IPS DF 6.9 (cell line): ENCODE data around the gene KLHDC9.

ENCODE experiments used
- DNase-seq: peaks from one replicate; pipeline ENCODE4 v3.0.0-alpha.2; 2013; ENCODE audit warnings: low read depth, low spot score
- H3K27ac ChIP-seq: one replicate; pipeline ENCODE4 v1.5.1; 2013; ENCODE audit warnings: low read length, control low read depth
- H3K27me3 ChIP-seq: 2 replicates; pipeline ENCODE4 v1.6.1; 2013; ENCODE audit warnings: mild to moderate bottlenecking, low read length; ENCODE audit not compliant: control insufficient read depth, insufficient read depth
- H3K36me3 ChIP-seq: 2 replicates; pipeline ENCODE4 v1.6.1; 2013; ENCODE audit warnings: low read length; ENCODE audit not compliant: control insufficient read depth, insufficient read depth
- H3K4me1 ChIP-seq: 2 replicates; pipeline ENCODE4 v1.6.1; 2013; ENCODE audit warnings: low read length; ENCODE audit not compliant: control insufficient read depth, insufficient read depth
- H3K4me3 ChIP-seq: 2 replicates; pipeline ENCODE4 v1.5.1; 2013; ENCODE audit warnings: mild to moderate bottlenecking, low read length
- H3K9me3 ChIP-seq: 2 replicates; pipeline ENCODE4 v1.6.1; 2013; ENCODE audit warnings: low read length, inconsistent platforms; ENCODE audit not compliant: control insufficient read depth, insufficient read depth
- WGBS: extraction: QIAGEN DNeasy Blood & Tissue Kit; methylation state at CpG from one replicate; pipeline ENCODE4 v1.1.7; 2013; ENCODE audit warnings: mixed read lengths, missing lambda C conversion rate; ENCODE audit not compliant: insufficient read length, insufficient coverage; 5-methylcytosine and 5-hydroxymethylcytosine counted together

Gene KLHDC9

DNA sequence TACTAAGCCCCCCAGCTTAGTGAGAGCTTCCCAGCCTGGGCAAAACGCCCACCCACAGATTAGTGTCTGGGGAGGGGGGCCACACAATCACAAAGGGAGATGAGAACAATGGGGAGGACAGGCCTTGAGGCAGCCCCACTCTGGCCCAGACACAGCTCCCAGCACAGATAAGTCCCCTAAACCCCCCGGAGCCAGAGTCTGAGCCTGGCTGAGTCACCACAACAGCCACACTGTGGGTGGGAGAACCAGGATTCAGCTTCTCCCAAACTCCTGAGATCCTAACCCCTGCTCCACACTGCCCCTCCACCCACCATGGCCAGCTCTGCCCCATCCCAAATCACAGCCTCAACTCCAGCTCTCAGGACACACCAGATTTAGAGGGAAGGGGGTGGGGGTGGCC lies 13.0 kb upstream of the KLHDC9 start:
- DNase-seq, result no peak
- no peak overlapping the region for H3K27ac ChIP-seq

DNA sequence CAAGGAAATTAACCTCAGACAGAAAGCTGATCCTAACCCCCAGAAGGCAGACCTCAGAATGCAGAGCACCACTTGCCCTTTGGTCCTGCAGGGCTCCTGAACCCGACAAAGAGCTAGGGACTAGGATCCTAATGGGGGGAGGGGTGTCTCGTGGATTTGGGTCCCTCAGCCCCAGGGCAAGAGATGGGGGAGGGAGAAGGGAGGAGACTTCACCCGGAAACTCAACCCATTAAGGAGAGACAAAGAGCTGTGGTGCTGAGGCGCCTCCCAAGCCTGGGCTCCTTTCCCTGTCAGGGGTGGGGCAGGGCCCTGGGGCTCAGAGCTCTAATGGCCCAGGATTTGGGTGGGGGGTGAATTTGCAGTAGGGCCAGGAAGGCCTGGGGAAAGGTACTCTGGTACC lies 11.7 kb upstream of the KLHDC9 start:
- Histone ChIP-seq H3K4me3 (no peak overlapping the region), H3K9me3 (no peaks in the 10 kb centered on the region), H3K4me1 (0 out of 2 replicates have a peak, but pooled peaks cover 2% of the 10 kb centered on the region), H3K27ac (no peak overlapping the region), H3K36me3 (no peaks in the 10 kb centered on the region), H3K27me3 (no peaks in the 10 kb centered on the region)
- WGBS, result no CpG with 5 or more reads among the region's 4 CpGs
- DNase-seq, result no peak

More for the DNA sequence above, 13.0 kb upstream of the KLHDC9 start:
- no peaks in the 10 kb centered on the region for H3K27me3 ChIP-seq
- H3K9me3 ChIP-seq, result no peaks in the 10 kb centered on the region
- H3K4me1 ChIP-seq, result 0 out of 2 replicates have a peak, but pooled peaks cover 2% of the 10 kb centered on the region
- no peaks in the 10 kb centered on the region for H3K36me3 ChIP-seq
- no CpG with 5 or more reads among the region's 2 CpGs for WGBS
- no peak overlapping the region for H3K4me3 ChIP-seq

DNA sequence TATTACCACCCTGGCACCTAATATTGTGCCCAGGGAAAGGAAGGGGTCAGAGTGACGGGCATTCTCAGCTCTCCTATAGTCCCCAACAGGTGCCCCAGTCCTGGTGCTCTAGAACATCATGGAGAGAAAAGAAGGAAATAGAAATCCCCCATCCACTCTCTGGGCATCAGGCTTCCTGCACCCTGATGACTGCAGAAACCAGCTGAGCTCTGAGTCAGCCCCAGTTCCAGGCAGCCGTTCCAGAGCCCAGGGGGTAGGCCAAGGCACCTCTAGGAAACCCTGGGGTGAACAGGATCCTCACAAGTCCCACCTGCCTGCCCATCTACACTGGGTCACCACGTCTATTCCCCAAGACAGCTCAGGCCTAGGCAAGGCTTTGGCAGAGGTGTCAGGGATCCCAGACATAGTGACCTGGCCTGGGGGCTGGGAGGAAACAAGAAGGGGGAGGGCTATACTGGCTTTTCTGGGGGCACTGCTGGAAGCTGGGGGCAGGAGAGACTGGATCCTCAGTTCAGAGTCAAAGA lies 9.5 kb upstream of the KLHDC9 start:
- Histone ChIP-seq H3K36me3 (no peaks in the 10 kb centered on the region), H3K27ac (no peak overlapping the region), H3K4me1 (0 out of 2 replicates have a peak, but pooled peaks cover 2% of the 10 kb centered on the region), H3K9me3 (no peaks in the 10 kb centered on the region), H3K27me3 (no peaks in the 10 kb centered on the region), H3K4me3 (no peak overlapping the region)
- WGBS, result no CpG with 5 or more reads among the region's 3 CpGs
- DNase-seq, result no peak

DNA sequence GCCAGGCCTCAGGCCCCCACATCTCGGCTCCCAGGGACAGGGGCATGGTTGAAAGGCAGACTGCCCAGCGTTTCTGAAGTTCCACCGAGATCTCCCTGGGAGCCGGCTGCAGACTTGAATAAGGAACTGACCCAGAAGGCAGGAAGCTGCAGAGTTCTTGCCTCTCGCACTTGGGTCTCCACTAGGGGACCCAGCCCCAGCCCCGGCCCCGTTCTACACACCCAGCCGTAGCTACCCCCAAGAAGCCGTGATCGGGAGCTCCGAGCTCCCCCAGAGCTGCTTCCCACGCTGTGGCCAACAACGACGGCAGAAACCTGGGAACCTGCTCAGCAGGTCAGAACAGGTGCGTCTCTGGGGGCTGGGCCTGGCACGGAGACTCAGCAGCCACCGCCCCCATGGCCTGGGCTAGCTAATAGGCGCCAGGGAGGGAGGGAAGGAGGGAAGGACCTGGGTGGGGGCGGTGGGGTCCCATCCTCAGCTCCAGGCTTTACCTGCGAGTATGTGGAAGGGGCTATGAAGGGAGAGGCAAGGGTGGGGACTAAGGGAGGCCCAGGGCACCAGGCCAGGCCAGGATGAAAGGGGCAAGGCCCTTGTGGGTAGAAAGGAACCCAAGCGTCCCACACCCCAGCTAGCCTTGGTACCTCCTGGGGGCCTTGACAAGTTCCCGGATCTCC lies 8.8 kb upstream of the KLHDC9 start, which contains the start of gene NECTIN4:
NECTIN4 (minus strand) TSS at position 308 of the 674 bp plus-strand sequence; CDS start at position 46, 262 bp downstream.
- Histone ChIP-seq H3K4me3 (no peak within 1 kb of the TSS), H3K9me3 (no peaks in the 10 kb centered on the region), H3K27ac (no peak within 1 kb of the TSS), H3K4me1 (0 out of 2 replicates have a peak, but pooled peaks cover 2% of the 10 kb centered on the region), H3K27me3 (no peaks in the 10 kb centered on the region), H3K36me3 (no peaks in the 10 kb centered on the region)
- WGBS, result no CpG with 5 or more reads among the region's 22 CpGs
- DNase-seq, result no peak

DNA sequence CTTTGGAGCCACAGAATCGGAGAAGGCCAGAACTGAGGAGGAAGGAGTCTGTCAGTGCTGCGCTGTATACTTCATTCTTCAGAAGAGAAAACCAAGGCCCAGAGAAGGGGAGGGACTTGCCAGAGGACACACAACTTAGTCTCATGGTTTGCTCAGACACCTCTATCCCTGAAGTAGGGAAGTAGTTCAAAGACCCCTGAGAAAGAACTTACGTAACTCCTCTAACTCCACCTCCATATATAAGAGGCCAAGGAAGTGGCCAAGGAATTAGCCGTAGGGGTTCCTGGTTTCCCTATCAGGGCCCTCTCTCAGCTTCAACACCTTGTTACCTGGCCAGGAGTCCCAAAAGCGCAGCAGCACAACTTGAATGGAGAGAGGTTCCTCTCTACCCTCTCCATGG lies 8.2 kb upstream of the KLHDC9 start:
- WGBS, result no CpG with 5 or more reads among the region's 5 CpGs
- no peaks in the 10 kb centered on the region for H3K27me3 ChIP-seq
- no peaks in the 10 kb centered on the region for H3K9me3 ChIP-seq
- DNase-seq, result no peak
- H3K27ac ChIP-seq, result no peak overlapping the region
- no peaks in the 10 kb centered on the region for H3K36me3 ChIP-seq
- 0 out of 2 replicates have a peak, but pooled peaks cover 2% of the 10 kb centered on the region for H3K4me1 ChIP-seq
- no peak overlapping the region for H3K4me3 ChIP-seq

DNA sequence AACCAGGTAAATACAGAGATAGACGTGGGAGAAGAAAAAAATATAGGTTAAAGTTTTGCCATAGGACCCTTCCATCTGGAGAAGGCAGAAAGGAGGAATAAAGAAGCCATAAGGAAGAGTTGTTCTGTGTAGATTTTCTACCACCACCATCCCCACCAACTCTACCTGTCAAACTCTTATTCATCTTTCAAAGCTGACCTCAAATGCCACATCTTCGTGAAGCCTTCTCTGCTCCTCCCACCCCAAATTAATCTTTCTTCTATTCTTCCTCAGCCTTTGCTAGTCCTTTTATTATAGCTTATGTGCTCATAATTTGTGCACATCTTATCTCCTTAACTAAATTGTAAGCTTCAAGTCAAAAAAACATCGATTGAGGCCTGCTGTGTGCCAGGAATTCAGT lies 7.5 kb upstream of the KLHDC9 start:
- Histone ChIP-seq H3K9me3 (no peaks in the 10 kb centered on the region), H3K27ac (no peak overlapping the region), H3K4me1 (0 out of 2 replicates have a peak, but pooled peaks cover 2% of the 10 kb centered on the region), H3K27me3 (no peaks in the 10 kb centered on the region), H3K4me3 (no peak overlapping the region), H3K36me3 (no peaks in the 10 kb centered on the region)
- no peak for DNase-seq
- WGBS, result no CpG with 5 or more reads among the region's 3 CpGs

DNA sequence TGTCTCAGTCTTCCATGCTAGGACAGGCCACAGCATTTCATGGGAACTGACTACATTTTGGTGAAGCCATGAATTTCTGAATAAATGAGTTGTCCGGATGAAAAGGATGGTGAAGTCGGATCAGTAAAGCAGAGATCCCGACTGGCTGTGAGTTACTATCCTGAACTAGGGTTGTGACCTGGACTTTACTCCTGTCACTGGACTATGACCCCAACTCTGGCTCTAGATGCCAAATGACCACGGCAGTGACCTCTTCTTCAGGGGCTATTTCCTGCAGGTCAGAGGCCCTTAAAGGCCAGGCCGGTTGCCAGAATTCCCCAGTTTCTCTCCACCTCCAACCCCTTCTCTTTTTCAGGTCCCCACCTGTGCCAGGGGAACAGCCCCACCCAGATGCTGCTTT lies 7.1 kb upstream of the KLHDC9 start:
- Histone ChIP-seq H3K4me3 (no peak overlapping the region), H3K4me1 (0 out of 2 replicates have a peak, but pooled peaks cover 2% of the 10 kb centered on the region), H3K36me3 (no peaks in the 10 kb centered on the region), H3K27me3 (no peaks in the 10 kb centered on the region), H3K9me3 (no peaks in the 10 kb centered on the region), H3K27ac (no peak overlapping the region)
- no peak for DNase-seq
- WGBS, result no CpG with 5 or more reads among the region's 5 CpGs

DNA sequence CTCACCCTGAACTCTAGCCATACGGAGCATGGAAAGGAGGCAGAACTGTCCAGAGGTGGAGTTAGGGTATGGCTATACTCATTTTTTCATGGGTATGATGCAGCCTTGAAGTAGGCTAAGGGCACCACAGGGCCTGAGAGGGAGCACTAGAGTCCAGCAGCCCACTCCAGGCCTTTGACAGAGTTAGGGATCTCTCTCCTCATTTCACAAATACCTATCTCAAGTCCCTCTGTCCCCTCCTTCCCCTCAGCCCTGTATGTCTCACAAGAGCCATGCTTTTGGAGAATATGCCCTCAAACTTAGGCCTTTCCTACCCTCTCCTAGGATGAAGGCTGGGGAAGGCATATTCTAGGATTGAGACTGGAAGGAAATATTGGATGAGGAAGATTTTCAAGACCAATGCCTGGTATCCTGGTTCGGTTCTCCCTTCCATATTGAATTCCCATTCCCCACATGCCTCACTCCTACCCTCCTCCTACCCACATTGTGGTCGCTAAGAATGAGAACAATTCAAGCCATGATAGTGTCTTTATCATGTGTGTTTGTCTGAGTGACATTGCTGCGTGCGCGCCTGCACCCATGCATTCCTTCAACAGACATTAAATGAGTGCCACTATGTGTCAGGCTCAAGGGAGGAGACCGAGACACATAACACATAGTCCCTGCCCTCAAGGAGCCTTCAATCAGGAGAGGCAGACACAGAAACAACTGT lies 6.2 kb upstream of the KLHDC9 start:
- no peaks in the 10 kb centered on the region for H3K27me3 ChIP-seq

DNA sequence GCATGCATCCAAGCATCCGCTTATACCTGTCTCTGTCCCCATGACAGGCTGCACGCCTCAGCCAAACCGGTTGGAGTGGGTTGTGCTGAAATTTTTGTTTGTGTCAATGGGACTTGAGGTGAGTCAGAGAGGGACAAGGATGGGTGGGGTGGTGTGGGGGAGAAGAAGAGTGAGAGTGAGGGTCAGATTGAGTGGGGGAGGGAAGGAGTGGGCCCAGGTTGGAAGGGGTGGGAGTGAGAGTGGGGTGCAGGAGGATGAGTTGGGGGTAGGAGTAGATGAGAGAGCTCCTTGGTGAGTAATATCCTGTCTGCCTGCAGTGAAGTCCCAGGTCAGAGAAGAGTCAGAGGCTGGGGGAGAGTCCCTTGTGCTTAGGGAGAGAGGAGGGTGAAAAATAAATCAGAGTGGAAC lies 5.5 kb upstream of the KLHDC9 start:
- no peaks in the 10 kb centered on the region for H3K9me3 ChIP-seq
- H3K27ac ChIP-seq, result no peak overlapping the region
- H3K27me3 ChIP-seq, result no peaks in the 10 kb centered on the region
- no peak overlapping the region for H3K4me3 ChIP-seq
- DNase-seq, result no peak
- 0 out of 2 replicates have a peak, but pooled peaks cover 2% of the 10 kb centered on the region for H3K4me1 ChIP-seq
- no CpG with 5 or more reads among the region's 3 CpGs for WGBS
- H3K36me3 ChIP-seq, result no peaks in the 10 kb centered on the region

More for the DNA sequence above, 6.2 kb upstream of the KLHDC9 start:
- Histone ChIP-seq H3K27ac (no peak overlapping the region), H3K36me3 (no peaks in the 10 kb centered on the region), H3K4me3 (no peak overlapping the region), H3K4me1 (0 out of 2 replicates have a peak, but pooled peaks cover 2% of the 10 kb centered on the region), H3K9me3 (no peaks in the 10 kb centered on the region)
- DNase-seq, result no peak
- no CpG with 5 or more reads among the region's 7 CpGs for WGBS

DNA sequence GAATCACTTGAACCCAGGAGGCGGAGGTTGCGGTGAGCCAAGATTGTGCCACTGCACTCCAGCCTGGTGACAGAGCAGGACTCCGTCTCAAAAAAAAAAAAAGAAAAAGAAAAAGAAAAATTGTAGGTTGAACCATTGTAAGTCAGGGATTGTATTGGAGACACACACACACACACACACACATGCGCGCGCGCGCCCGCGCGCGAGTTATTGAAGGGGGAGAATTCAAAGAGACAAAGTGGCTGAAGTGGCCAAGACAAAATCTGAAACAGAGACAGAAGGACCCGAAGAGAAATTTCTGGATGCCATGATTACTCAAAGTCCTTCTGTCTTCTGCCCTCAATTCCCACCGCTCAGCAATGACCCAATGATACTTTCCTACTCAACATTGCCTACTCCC lies 3.7 kb upstream of the KLHDC9 start:
- no peak for DNase-seq
- no CpG with 5 or more reads among the region's 14 CpGs for WGBS
- H3K27me3 ChIP-seq, result no peaks in the 10 kb centered on the region
- no peak overlapping the region for H3K27ac ChIP-seq
- no peaks in the 10 kb centered on the region for H3K36me3 ChIP-seq
- no peaks in the 10 kb centered on the region for H3K9me3 ChIP-seq
- H3K4me1 ChIP-seq, result no peaks in the 10 kb centered on the region
- no peak overlapping the region for H3K4me3 ChIP-seq
